K562 treated with DMSO at 1 percent for 4 hours (cell line): Measurements from ENCODE around the gene GATB. TPM values are rescaled to one million over a fixed set of nuclear protein-coding genes. Genes with fewer than 3 reads are reported as not detected.

ENCODE experiments used
- total RNA-seq: library from RNA; unstranded; fragments of 300-600 nt; gene quantifications from 2 replicates; pipeline ENCODE4 v1.2.3, GENCODE V29; 2022; ENCODE audit not compliant: insufficient read depth

The GATB gene
- 7.9 and 9.6 TPM in 2 replicates for total RNA-seq

GRCh38 chr4:151760712-151761661 is at the start of gene GATB:
Gene GATB (minus strand): TSS chr4:151761007. CDS start chr4:151760982, 25 bp downstream.

